Measurements from ENCODE around the gene EFCAB9.

DNA sequence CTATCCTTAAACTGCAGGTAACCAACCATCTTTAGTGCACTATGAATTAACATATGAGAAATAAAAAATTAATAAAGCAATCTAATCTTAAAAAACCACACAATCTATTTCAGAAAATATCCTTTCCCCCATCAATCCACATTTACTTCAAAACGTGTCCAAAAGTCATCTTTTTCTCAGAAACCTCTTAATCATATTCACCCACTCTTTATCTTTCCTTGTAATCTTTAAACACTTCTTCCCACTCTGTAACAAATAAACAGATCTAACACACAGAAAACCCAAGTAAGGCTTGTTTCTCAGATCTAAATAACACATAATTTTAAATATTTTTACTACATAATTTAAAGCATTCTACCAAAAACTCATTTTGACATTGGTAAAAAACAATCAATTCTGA is 44.4 kb downstream of the EFCAB9 start:
- no peak for TF ChIP-seq POLR2AphosphoS5 (IDR thresholded peaks at IDR 0.05; ENCODE audit: low read depth, low read length)
- TF ChIP-seq, protein P1, sequence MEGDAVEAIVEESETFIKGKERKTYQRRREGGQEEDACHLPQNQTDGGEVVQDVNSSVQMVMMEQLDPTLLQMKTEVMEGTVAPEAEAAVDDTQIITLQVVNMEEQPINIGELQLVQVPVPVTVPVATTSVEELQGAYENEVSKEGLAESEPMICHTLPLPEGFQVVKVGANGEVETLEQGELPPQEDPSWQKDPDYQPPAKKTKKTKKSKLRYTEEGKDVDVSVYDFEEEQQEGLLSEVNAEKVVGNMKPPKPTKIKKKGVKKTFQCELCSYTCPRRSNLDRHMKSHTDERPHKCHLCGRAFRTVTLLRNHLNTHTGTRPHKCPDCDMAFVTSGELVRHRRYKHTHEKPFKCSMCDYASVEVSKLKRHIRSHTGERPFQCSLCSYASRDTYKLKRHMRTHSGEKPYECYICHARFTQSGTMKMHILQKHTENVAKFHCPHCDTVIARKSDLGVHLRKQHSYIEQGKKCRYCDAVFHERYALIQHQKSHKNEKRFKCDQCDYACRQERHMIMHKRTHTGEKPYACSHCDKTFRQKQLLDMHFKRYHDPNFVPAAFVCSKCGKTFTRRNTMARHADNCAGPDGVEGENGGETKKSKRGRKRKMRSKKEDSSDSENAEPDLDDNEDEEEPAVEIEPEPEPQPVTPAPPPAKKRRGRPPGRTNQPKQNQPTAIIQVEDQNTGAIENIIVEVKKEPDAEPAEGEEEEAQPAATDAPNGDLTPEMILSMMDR (IDR thresholded peaks at IDR 0.05 in 2 of 3, conservative IDR thresholded peaks at IDR 0.05 in 1 of 3; ENCODE audit: borderline replicate concordance in 1 of 3, insufficient read depth in 1 of 3, low read depth in 2 of 3, low read length in 2 of 3) = no peak
- TF ChIP-seq POLR2A (IDR thresholded peaks at IDR 0.05; ENCODE audit: borderline replicate concordance, extremely low read depth, insufficient read depth, insufficient read length) = no peak
- no peak for TF ChIP-seq ZBTB33 (IDR thresholded peaks at IDR 0.05; ENCODE audit: extremely low read depth, insufficient replicate concordance, low read length)
- TF ChIP-seq REST (IDR thresholded peaks at IDR 0.05; ENCODE audit: low read depth) = no peak
- TF ChIP-seq EZH2phosphoT487 (IDR thresholded peaks at IDR 0.05; ENCODE audit: borderline replicate concordance) = no peak
